ENCODE measurements around the gene RPRML.
"Not testable (repeated sequence)": the region's sequence is repeated elsewhere in the genome, so short reads cannot be mapped to it uniquely, and the experiment has no call there.

The RPRML gene

GRCh38 chr17:46975287-46975686, 3.8 kb downstream of the RPRML start:
- no peak for DNase-seq

GRCh38 chr17:46974086-46974485, 5.0 kb downstream of the RPRML start:
- no peak for DNase-seq

- DNase-seq, result no peak
Measured at GRCh38 chr17:46972346-46972745, 6.7 kb downstream of the RPRML start.

- no peak for DNase-seq
Measured at GRCh38 chr17:46971647-46972300, 7.3 kb downstream of the RPRML start.

GRCh38 chr17:46968896-46969295, 10.2 kb downstream of the RPRML start:
- no peak for DNase-seq

- no peak for DNase-seq
Measured at GRCh38 chr17:46968224-46968834, 10.7 kb downstream of the RPRML start.

GRCh38 chr17:46964315-46965265, 14.5 kb downstream of the RPRML start:
- DNase-seq, result no peak

GRCh38 chr17:46963571-46963970, 15.5 kb downstream of the RPRML start:
- DNase-seq, result no peak

- no peak for DNase-seq
Measured at GRCh38 chr17:46962374-46962790, 16.7 kb downstream of the RPRML start.

- DNase-seq, result no peak
Measured at GRCh38 chr17:46960152-46960551, 18.9 kb downstream of the RPRML start.

GRCh38 chr17:46958041-46958591, 20.9 kb downstream of the RPRML start:
- no peak for DNase-seq

GRCh38 chr17:46953191-46953590, 25.9 kb downstream of the RPRML start:
- DNase-seq, result not testable (repeated sequence)

- no peak for DNase-seq
Measured at GRCh38 chr17:46952115-46952514, 26.9 kb downstream of the RPRML start.

GRCh38 chr17:46951706-46952105, 27.3 kb downstream of the RPRML start:
- no peak for DNase-seq

GRCh38 chr17:46950997-46951621, 27.9 kb downstream of the RPRML start:
- no peak for DNase-seq

GRCh38 chr17:46950342-46950996, 28.6 kb downstream of the RPRML start:
- no peak for DNase-seq

GRCh38 chr17:46949291-46950174, 29.5 kb downstream of the RPRML start:
- no peak for DNase-seq

GRCh38 chr17:46948544-46948943, 30.5 kb downstream of the RPRML start:
- DNase-seq, result no peak

- no peak for DNase-seq
Measured at GRCh38 chr17:46947216-46947615, 31.8 kb downstream of the RPRML start.

- no peak for DNase-seq
Measured at GRCh38 chr17:46944931-46945330, 34.1 kb downstream of the RPRML start.
